GM19467 (cell line): ENCODE measurements around the gene CTRL.

ENCODE experiments used
- ATAC-seq: cut with Tn5 transposase; IDR thresholded peaks from one replicate; pipeline ENCODE4 v1.9.1; 2021; ENCODE audit warnings: mild to moderate bottlenecking, moderate library complexity; ENCODE audit not compliant: unreplicated experiment

The CTRL gene

DNA sequence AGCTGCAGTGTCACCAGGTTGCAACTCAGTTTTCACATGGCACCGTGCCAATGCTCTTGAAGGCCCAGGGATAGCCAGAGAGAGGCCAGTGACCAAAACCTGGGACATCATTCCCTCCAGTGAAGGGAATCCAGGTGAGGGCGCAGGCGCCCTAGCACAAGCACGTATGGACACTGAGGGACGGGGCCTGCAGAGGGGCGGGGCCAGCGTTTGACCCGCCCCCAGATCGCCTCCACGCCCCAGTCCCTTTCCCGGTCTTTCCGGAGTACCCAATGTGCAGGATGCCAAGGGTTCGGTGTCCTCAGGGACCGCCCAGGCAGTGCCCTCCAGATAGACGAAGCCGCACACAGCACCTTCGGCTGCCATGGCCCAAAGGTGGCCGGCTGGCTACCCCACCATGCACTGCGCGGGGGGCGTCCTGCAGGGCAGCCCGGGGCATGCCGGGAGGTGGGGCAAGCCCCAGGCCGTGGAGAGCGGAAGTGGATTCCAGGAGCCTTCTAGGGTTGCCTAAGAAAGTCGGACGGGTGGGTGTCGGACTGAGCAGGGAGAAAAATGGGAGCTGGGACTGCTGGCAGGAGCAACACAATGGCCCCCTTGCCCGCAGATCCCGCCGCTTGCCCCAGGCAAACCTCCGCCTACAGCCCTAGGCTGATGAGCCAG lies 32.1 kb upstream of the CTRL start:
- no peak for ATAC-seq

DNA sequence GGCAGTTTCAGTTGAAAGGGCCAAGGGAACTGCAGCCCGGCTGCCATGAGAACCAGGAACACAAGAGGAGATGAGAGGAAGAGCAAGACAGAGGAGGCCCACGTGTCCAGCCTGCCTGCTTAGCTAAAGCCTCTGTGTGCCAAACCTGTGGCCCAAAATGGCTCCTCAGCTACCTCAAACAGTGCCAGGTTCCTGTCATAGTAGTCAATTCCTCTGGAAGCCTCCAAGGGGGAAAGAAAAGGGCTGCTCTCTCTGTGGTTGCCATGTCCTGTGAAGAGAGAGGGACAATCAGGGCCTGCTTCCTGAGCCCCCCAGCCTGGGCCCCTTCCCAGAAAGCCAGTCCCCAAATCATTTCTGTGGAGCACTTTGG lies 31.6 kb upstream of the CTRL start:
- no peak for ATAC-seq

DNA sequence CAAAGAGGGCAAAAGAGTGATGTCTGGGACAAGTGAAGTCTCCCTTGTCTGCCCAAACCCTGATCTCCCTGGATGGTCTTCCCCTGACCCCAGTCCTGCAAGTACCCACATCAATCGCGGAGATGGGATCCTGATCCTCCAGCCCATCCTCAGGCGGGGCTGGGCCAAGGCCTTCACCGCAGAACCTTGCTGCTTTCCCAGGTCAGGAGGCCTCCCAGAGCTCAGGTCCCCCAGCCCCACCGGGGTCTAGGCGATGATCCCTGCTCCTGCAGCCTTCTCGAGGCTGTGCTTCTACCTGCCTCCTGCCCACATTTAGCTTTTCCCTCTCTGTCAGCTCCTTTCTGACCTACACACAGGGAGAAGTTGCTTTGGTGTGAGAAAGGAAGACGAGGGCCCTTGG lies 30.5 kb upstream of the CTRL start:
- no peak for ATAC-seq

DNA sequence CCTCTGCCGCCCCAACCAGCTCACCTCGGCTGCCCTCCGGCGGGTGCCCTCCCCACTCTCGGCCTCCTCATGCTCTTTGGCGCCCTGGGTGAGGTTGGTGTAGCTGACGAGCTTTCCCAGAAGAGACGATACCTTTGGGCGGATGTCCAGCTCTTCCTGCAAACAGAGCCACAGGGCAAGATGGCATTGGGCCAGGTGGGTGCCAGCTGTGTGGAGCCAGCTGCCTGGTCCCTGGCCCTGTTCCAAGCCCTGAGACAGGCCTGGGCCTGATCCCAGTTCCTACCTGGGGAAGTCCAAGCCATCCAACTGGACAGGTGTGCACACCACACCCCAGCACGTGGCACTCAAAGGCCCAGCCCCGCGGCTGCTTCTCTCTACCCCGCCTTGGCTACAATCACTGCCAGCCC lies 29.9 kb upstream of the CTRL start:
- ATAC-seq = no peak

DNA sequence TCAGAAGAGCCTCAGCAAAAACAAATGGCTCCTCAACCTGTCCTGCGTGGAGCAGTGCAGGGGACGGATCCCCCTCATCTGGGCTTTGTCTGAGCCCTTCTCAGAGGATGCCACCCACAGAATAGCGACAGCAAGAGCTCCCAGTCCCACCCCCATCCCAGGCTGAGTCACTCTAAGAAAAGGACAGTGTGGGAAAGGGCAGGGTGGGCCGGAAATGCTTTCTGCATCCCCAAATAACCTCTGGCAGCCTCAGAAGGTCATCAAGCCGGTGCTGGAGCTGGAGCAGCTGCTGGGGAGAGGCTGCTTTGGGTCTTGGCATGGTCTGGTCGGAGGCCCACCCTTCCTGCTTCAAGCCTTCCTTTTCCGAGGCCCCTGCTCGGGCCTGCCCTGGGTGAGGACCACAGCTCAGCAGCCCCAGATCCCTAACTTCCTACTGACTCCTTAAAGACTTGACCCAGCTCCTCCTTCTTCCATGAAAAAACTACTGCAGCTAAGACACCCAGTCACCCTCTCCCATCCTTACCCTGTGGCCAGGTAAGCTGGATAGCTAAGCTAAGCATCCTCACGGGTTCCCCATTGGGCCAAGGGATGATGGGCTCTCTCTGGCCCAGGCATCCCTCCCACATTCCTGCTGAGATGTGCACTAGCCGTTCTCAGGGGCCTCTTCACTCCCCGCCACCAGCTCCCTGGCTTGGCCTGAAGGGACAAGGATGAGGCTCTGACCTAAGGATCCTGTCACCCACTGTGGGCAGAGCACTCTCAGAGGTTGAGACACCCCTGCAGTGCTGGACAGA lies 28.1 kb upstream of the CTRL start:
- no peak for ATAC-seq

DNA sequence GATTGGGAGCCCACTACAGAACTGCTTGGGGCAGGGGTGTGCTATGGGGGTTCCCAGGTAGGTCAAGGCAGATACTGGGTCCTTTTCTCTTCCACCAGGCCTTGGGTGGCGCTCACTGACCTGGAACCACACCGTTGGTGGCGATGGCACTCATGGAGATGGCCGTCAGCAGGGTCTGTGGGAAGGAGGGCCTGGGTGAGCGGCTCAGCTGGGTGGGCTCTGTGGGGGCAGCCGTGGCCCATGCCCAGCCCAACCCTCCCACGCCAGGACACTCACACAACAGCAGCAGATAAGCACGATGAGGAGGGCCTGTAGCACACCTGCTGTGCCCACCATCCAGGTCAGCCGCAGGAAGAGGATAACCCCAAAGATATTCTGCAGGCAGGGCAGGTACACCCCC lies 26.0 kb upstream of the CTRL start:
- ATAC-seq = no peak

DNA sequence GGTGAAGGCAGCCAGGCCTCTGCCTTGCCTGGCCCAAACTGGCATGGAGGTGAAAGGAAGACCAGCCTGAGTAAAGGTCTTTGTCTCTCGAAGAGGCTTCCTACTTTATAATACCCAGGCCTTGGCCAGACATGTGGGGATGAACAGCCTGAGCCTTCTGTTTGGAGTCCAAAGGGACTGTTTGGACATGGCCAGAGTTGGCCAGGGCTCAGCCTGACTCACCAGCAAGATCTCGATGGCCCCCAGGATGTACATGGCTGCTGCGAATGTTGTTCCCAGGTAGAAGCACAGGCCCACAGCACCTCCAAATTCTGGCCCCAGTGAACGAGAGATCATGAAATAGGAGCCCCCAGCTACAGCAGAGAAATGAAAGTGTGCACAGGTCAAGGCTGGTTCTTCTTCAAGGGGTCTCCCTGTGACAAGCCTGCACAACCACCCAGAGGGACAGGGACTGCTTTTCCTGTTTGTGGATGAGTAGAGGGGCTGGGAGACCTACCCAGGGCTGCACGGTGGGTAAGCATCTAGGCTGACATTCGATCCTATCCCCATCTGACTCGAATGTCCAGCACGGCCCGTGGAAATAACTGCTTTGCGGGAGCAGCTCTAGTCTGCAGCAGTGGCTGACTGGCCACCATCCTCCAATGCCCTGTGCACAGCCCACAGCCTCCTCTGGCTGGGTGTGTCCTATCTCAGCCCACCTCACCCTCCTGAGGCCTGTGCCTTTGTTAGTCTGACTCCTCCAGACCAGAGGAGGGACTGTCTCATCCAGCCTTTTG lies 22.9 kb upstream of the CTRL start:
- ATAC-seq = no peak

DNA sequence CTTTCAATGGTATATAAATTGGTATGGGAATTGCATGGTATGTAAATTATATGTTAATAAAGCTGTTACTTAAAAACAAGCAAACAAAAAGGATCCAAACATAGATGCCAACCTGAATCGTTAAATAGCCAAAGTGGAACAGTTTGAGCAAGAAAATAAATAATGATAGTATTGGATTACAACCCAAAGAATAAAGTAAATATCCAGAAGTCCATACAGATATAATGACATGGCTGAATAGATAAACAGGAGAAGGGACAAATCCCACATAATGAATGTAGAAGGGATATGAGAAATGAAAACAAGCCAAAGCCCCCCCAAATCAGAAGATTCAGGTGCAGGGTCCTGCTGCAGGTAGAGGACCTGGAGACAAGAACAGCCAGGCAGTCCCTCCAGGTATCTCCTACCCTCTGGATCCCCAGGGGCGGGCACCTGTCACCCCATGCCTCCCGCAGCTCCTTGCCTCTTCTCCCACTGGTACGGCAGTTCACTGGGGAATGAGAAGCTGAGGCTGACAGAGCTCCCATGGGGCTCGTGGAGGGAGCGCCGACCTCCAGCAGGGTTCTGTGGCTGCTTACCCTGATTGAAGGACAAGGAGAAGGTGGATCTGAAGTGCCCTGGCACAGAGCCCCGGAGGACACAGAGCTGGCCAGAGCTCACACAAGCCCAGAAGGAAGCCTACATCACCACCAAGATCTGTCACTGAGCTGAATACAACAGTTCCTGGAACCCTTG lies 22.1 kb upstream of the CTRL start:
- ATAC-seq = no peak

DNA sequence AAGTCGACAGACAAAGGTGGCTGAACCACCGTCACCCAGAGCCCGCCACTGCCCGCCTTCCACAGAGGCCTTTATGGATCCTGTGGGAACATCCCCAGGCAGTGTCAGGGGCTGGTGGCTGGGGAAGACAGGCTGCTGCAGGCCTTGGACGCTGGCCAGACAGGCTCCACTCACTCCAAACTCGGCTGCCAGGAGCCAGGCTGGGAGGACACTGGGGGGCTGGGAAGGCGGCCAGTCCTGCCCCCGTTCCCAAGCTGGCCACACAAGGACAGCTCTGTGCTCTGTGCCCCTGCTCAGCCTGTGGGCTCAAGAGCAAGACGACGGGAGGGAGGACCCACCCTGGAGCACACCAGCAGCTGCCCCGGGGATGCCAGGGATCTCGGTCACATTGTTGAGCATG lies 19.8 kb upstream of the CTRL start:
- no peak for ATAC-seq

DNA sequence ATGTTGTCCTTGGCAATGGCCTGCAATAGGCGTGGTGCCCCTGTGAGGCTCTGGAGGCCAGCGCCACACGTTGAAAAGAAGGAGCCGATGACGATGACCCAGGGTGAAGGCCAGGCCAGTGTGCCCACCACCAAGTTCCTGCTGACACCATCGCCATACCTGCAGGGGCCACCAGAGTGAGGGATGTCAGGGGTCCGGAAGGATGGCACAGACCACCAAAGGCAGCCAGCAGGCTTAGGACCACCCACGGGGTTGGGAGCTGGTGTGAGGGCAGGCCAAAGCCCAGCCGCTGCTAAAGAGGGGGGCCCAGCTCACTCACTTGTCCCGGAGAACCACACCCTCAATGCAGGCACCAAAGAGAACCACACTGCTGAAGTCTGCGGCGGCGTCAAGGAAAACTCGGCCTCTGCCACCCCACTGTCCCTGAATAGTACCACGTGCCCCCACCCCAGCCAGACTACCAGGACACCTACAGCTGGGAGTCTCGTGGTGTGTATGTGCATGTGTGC lies 18.7 kb upstream of the CTRL start:
- no peak for ATAC-seq

DNA sequence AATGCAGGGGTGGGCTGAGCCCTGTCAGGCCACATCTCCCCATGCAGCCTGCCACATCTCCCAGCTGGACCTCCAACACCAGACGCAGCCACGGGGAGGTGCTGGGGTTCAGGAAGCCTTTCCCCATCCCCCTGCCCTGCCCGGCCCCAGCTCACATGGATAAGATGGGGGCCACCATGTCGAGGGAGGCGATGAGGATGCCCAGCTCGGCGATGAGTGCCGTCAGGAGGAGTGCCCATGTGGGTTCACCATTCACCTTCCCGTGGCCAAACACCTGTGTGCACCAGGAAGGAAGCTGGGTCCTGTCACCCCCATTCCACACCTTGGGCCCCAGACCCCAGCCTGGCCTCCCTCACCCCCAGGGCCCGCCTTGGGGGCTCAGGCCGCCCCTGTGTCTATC lies 18.0 kb upstream of the CTRL start:
- no peak for ATAC-seq

DNA sequence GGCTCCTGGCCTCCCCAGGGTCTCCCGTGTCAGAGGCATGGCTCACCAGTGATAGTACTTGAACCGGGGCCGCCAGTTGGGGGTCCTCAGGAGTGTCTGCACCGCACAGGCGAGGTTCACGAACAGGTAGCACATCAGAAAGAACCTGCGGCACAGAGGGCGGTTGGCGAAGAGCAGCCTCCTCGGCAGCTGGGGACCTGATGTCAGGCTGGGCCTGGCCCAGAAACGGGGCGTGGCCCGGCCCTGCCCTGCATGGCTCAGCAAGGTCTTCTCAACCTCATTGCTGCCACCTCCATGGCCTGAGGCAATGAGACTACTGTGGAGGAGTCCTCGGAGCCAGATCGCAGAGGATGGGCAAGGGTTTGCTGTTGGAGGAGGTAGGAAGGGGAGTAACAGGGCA lies 16.4 kb upstream of the CTRL start:
- ATAC-seq = no peak

DNA sequence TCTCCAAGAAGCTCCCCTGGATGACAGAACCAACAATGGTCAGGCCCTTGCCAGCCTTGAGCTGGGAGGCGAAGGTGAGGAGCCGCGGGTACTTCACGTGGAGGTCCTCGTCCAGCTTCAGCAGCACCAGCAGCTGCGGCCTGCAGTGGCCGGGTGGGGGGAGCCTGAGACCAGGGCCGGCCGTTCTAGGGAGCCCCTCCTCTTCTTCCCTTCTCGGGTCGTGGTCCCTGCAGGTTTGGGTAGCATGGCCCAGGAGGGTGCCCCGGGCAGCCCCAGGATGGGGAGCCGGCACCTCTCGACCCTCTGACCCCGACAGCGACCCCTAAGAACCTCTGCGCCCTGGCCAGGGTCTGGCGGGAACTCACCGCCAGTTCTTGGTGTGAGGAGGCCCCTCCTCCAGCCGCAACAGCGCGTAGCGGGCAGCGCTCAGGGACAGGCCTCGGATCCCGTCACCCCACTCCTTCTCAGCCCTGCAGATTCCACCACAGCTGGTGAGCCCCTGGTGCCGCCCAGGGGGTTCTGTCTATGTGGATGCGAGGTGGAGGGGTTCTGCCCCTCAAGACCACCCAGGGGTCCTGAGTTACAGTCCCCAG lies 15.4 kb upstream of the CTRL start:
- ATAC-seq = no peak

DNA sequence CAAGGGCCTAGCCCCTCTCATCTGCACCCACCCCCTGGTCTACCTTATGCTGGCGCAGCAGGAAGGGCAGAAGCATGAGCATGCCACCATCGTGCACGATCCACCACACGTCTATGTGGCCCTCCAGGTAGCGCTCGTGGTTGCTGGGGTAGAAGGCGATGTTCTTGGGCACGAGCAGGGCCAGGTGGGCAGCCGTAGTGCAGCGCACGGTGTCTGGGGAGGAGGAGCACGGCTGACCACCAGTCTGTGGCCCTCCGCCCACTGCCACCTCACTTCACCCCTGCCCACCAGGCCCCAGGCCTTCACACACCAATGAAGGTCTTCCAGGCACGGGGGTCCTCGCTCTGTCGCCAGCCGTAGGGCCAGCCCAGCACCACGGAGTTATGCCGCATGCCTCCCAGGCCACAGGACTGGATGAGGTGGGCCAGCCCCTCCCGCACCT lies 14.5 kb upstream of the CTRL start:
- no peak for ATAC-seq

DNA sequence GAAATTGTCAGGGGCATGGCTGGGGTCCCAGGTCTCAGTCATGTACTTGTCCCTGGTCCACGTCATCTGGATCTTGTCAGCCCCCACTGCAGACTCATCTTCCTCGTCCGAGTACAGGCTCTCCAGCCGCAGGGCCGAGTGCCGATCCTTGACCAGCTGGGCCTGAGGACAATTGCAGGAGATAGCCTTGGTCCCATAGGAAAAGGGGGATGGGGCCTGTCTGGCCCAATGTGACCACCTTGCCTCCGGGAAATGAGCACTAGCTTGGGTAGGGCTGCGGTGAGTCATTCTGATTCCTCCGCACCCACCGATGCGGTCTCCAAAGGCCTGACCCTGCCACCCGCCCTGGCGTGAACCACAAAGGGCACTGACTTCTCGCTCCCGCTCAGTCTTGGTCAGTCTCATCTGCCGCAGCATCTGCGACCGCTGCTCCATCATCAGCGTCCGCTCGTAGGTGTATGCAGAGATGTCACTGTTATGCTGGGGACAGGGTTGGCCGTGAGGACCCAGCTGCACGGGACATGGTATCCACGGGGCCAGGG lies 13.8 kb upstream of the CTRL start:
- ATAC-seq = no peak

DNA sequence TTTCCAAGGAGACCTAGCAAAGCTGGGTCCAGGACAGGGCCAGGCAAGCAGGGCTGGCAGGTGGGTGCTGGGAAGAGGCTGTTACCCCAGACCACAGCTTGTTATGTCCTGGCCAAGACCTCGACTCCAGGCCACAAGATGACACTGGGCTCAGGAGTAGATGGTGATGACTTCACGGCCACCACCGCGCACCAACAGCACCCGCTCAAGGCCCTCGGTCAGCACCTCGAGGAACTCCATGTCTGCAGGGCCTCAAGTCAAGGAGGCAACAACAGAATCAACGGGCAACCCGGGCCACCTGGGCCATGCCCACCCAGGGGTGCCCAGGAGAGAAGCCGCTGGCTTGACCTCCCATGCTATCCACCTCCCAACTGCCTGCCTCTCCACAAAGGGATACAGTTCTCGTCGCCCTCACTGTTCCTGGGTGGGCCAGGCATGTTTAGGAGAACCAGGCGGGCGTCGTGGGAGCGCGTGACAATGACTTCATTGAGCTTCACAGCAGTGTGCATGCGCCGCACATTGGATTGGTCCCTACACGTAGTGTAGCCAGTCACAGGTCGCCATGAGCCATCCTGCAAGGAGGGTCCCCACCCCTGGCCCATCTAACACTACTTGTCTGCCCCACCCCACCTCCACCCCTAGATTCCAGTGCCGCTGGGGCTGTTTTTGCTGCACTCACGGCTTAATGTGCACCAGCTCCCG lies 13.2 kb upstream of the CTRL start:
- ATAC-seq = no peak

DNA sequence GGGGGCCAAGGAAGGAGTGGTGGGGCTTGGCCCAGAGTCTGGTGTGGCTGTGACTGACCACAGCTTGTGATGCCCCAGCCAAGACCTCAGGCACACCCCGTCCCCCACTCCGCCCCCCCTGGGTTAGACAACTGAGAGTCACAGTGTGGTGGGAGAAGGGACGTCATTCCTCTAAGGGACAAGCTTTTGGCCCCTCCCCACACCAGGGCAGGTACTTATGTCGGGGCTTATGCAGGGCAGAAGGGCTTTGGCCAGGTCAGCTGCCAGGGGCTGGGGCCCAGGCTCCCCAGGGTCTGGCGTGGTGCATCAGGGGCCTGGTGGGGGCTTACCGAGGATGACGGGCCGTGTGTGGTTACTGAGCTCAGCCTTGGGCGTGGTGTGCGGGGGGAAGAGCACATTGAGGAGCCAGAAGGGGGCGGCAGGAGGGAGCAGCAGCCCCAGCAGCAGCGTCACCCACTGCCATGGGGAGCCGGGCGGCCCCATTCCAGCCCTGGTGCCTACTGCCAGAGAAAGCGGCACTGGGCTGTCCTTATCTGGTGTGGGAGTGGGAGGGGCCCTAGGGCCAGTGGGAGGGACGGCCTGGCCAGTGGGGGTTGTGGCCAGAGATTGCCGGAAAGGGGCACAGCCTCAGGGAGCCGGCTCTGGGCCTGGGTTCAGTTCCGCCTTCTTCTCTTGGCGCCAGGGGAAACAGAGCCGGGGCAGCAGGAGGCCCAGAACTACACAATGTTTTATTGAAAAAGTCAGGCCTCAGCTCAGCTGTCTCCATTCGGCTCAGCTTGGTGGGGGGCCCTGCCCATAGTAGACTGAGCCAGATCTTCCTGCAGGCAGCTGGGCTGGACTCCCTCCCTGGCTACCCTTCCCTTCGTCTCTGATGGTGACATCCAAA lies 12.2 kb upstream of the CTRL start, which contains the start of gene LCAT:
LCAT (minus strand) TSS at position 502 of the 886 bp plus-strand sequence; CDS start at position 483, 19 bp downstream.
- ATAC-seq = no peak

DNA sequence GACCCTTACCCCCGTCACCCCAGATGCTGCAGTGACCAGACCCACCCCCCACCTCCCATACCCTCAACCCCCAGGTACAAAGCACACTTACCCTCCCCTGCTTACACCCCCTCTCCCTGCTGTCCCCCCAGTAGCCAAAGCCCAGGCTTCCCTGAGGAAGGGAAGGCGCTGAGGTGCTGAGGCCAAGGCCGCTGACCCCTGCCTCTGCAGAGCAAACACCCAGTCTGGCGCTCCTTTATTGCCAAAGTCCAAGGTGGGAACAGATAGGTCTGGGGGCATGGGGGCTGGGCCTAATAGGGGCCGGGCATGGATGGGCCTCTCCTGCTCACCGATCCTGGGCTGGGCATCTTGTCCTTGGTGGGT lies 11.6 kb upstream of the CTRL start:
- no peak for ATAC-seq
